GM12878 (cell line): ENCODE measurements around the gene TXNDC15. TPM values are rescaled to one million over a fixed set of nuclear protein-coding genes. Genes with fewer than 3 reads are reported as not detected.

ENCODE experiments used
- REST ChIP-seq: IDR thresholded peaks from 2 replicates; pipeline ENCODE4 v1.6.1; 2012; ENCODE audit warnings: mild to moderate bottlenecking, low read depth, low read length
- SRF ChIP-seq, 2 experiments: IDR thresholded peaks; 2 replicates each; pipeline ENCODE4 v1.6.1; 2011; ENCODE audit warnings: low read depth in 2 of 2, low read length in 2 of 2, mild to moderate bottlenecking in 1 of 2, moderate library complexity in 1 of 2
- STAT1 ChIP-seq: fragments of 450-650 bp; conservative IDR thresholded peaks from 2 replicates; pipeline ENCODE4 v1.6.1; 2014; ENCODE audit warnings: antibody characterized with exemption, mild to moderate bottlenecking
- TCF3 ChIP-seq: IDR thresholded peaks from 2 replicates; pipeline ENCODE4 v1.6.1; 2012; ENCODE audit warnings: low read depth, mild to moderate bottlenecking, low read length, borderline replicate concordance; ENCODE audit not compliant: insufficient read depth
- USF1 ChIP-seq: IDR thresholded peaks from 2 replicates; pipeline ENCODE4 v1.6.1; 2011; ENCODE audit warnings: borderline replicate concordance, low read depth, mild to moderate bottlenecking, moderate library complexity, mixed read lengths, low read length; ENCODE audit not compliant: insufficient read depth; ENCODE audit errors: extremely low read length
- ZBTB4 ChIP-seq: fragments of 450-650 bp; formaldehyde crosslinking; IDR thresholded peaks from 2 replicates; pipeline ENCODE4 v1.4.0; 2022; ENCODE audit warnings: mild to moderate bottlenecking, moderate library complexity
- ZBTB40 ChIP-seq: fragments of 450-650 bp; IDR thresholded peaks from 2 replicates; pipeline ENCODE4 v1.6.1; 2016; ENCODE audit warnings: mild to moderate bottlenecking, moderate library complexity, borderline replicate concordance
- ZNF592 ChIP-seq: fragments of 450-650 bp; IDR thresholded peaks from 2 replicates; pipeline ENCODE4 v1.6.1; 2017; ENCODE audit warnings: mild to moderate bottlenecking, moderate library complexity
- polyA plus RNA-seq, 11 experiments: library from polyadenylated mRNA; depleted of rRNA in 4 of 11; unstranded in 6 of 11; stranded (reverse) in 5 of 11; fragments of >200 nt; fragmentation: Nextera tagmentation in 4 of 11; fragmentation: Illumina TruSeq in 1 of 11; extraction: Ambion mirVana in 4 of 11; extraction: Trizol in 1 of 11; gene quantifications; 1 replicate in 1 of 11; 2 replicates in 10 of 11; pipeline versions ENCODE4 v1.2.1 to v1.2.3, GENCODE V29; 2011 to 2016; ENCODE audit warnings: inconsistent platforms in 2 of 11, missing spikeins in 2 of 11, low read depth in 1 of 11
- total RNA-seq, 4 experiments: library from RNA; depleted of rRNA in 3 of 4; stranded (reverse); fragments of >200 nt in 3 of 4; fragmentation: Illumina TruSeq in 1 of 4; extraction: Trizol in 1 of 4; gene quantifications; 2 replicates each; pipeline versions ENCODE4 v1.2.1 to v1.2.3, GENCODE V29; 2013 to 2021

The TXNDC15 gene
- total and polyA plus RNA-seq, 10 of the 15 experiments (the other 5 are each of a cell fraction or from before 2014, with no cell fraction given): 8.1 to 60.6 (median 38.1) TPM

GRCh38 chr5:134902071-134902801 lies 28.1 kb downstream of the TXNDC15 start (continued):
- TF ChIP-seq ZBTB4 (CRISPR knock-in tag) (no peak), USF1 (no peak), SRF (IDR thresholded peaks at IDR 0.05; ENCODE audit: low read depth in 2 of 2, low read length in 2 of 2) (no peak), TCF3 (no peak), STAT1 (no peak), ZNF592 (no peak), ZBTB40 (peak; percentile 18; the same call in 1 of the 2 replicates), REST (no peak)
